Measurements from ENCODE around the gene MED13L.

DNA sequence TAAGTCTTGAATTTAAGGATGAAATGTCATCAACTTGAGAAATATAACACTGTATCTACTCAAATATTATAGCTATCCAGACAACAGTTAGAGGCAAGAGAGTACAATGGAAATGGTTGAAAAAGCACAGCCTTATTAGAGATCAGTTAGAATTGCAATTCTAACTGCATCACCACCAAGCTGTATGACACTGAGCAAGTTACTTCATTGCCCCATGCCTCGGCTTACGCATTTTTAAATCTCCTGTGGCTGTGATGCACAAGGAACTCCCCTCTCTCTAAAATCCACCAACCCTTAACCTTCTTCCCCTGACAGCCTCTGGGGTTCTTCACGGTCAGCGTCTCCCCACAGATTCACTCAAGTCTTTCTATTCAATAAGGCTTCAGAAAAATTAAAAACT lies 75.1 kb downstream of the MED13L start:
- TF ChIP-seq, protein P1, sequence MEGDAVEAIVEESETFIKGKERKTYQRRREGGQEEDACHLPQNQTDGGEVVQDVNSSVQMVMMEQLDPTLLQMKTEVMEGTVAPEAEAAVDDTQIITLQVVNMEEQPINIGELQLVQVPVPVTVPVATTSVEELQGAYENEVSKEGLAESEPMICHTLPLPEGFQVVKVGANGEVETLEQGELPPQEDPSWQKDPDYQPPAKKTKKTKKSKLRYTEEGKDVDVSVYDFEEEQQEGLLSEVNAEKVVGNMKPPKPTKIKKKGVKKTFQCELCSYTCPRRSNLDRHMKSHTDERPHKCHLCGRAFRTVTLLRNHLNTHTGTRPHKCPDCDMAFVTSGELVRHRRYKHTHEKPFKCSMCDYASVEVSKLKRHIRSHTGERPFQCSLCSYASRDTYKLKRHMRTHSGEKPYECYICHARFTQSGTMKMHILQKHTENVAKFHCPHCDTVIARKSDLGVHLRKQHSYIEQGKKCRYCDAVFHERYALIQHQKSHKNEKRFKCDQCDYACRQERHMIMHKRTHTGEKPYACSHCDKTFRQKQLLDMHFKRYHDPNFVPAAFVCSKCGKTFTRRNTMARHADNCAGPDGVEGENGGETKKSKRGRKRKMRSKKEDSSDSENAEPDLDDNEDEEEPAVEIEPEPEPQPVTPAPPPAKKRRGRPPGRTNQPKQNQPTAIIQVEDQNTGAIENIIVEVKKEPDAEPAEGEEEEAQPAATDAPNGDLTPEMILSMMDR (IDR thresholded peaks at IDR 0.05) = no peak
- TF ChIP-seq POLR2A (IDR thresholded peaks at IDR 0.05) = no peak
